Omental fat pad (tissue), 4 donors: ENCODE results near the gene ACTRT3. TPM values are rescaled to one million over a fixed set of nuclear protein-coding genes. Genes with fewer than 3 reads are reported as not detected.
A peak's percentile ranks its signal among the peaks of the same experiment; 100 is the strongest.

Experiments
- ATAC-seq: fragments of 150-250 bp; one replicate; pipeline ENCODE4 v1.9.1; 2016; ENCODE audit warnings: mild to moderate bottlenecking, moderate library complexity; ENCODE audit not compliant: low FRiP score
- DNase-seq: peaks from one replicate; pipeline ENCODE4 v3.0.0-alpha.2; 2019; ENCODE audit warnings: low spot score
- CTCF ChIP-seq, 3 donors: fragments of 450-650 bp; IDR thresholded peaks; one replicate each; pipeline ENCODE4 v1.5.1; 2016 to 2017; ENCODE audit warnings: antibody characterized with exemption in 3 of 3, mild to moderate bottlenecking in 3 of 3, moderate library complexity in 2 of 3
- total RNA-seq, 4 donors: library from RNA; depleted of rRNA; stranded (reverse); fragments of >200 nt; gene quantifications; one replicate each; pipeline ENCODE4 v1.1.0, GENCODE V29; 2016

ACTRT3 gene
- total RNA-seq, 4 donors from 2014 or later = 2.3 to 4.8 (median 2.8) TPM

GRCh38 chr3:169774186-169774585 lies 4.8 kb upstream of the ACTRT3 start:
- no peak for TF ChIP-seq CTCF (IDR thresholded peaks at IDR 0.05)
- DNase-seq = no peak
- ATAC-seq = no peak

GRCh38 chr3:169772897-169773816 lies 3.8 kb upstream of the ACTRT3 start, which contains the start of gene MYNN:
TSS of gene MYNN (plus strand) at chr3:169773396. CDS start at chr3:169774296, 900 bp downstream.
- peak; percentile 93 for ATAC-seq
- TF ChIP-seq CTCF (IDR thresholded peaks at IDR 0.05) = no peak
- peak; percentile 80 for DNase-seq

GRCh38 chr3:169772305-169772896 lies 3.0 kb upstream of the ACTRT3 start:
- ATAC-seq = peak; percentile 68
- DNase-seq = no peak
- TF ChIP-seq CTCF (IDR thresholded peaks at IDR 0.05) = no peak

- DNase-seq (no peak), ATAC-seq (no peak)
- TF ChIP-seq CTCF (IDR thresholded peaks at IDR 0.05) = no peak
Observed at GRCh38 chr3:169771497-169772304, 2.3 kb upstream of the ACTRT3 start.

- TF ChIP-seq CTCF (IDR thresholded peaks at IDR 0.05) = no peak
- peak; percentile 96 for ATAC-seq
- DNase-seq = peak; percentile 73
Observed at GRCh38 chr3:169764882-169765612, 4.3 kb downstream of the ACTRT3 start, which contains the start of gene TERC. TSS of gene TERC (minus strand) at chr3:169765060.

GRCh38 chr3:169764312-169764881 lies 5.0 kb downstream of the ACTRT3 start:
- no peak for DNase-seq
- TF ChIP-seq CTCF (IDR thresholded peaks at IDR 0.05) = no peak
- peak; percentile 44 for ATAC-seq
